SK-N-SH (cell line): Measurements from ENCODE around the gene INTS11. TPM values are rescaled to one million over a fixed set of nuclear protein-coding genes. Genes with fewer than 3 reads are reported as not detected.

Experiments used
- CTCF ChIA-PET: fragments of 300-600, 350-600 bp; formaldehyde crosslinking; extraction: SDS; loops from one replicate; lab custom pipeline; 2021; lab: Yijun Ruan, JAX
- POLR2A ChIA-PET: fragments of 350-600 bp; sonication (Branson Sonifier 250); formaldehyde crosslinking; extraction: SDS; loops from one replicate; lab custom pipeline; 2020; ENCODE audit warnings: antibody characterized with exemption, inconsistent platforms; lab: Yijun Ruan, JAX
- DNase-seq: peaks from one replicate; pipeline ENCODE4 v3.0.0; 2012
- H2AFZ ChIP-seq: fragments of 200-600 bp; sonication (generic); 2 replicates; pipeline ENCODE4 v1.8.1; 2016; ENCODE audit warnings: antibody characterized with exemption, mild to moderate bottlenecking, low read depth
- H3F3A ChIP-seq: fragments of 200-600 bp; sonication (generic); replicated peaks from 2 replicates; pipeline ENCODE3; 2016; ENCODE audit warnings: antibody characterized with exemption, mild to moderate bottlenecking; ENCODE audit not compliant: insufficient read depth
- H3K27ac ChIP-seq, 2 experiments: fragments of 200-500 bp in 1 of 2; fragments of 200-600 bp in 1 of 2; sonication (Bioruptor generic) in 1 of 2; sonication (generic), shearing (Covaris generic) in 1 of 2; 2 replicates each; pipeline versions ENCODE4 v1.5.1 to v1.6.1; 2014 to 2016; ENCODE audit warnings: low read depth in 2 of 2, inconsistent platforms in 1 of 2, low read length in 1 of 2, mild to moderate bottlenecking in 1 of 2, mixed read lengths in 1 of 2
- H3K27me3 ChIP-seq: fragments of 200-600 bp; sonication (generic), shearing (Covaris generic); 2 replicates; pipeline ENCODE4 v1.6.1; 2016; ENCODE audit warnings: mixed run types; ENCODE audit not compliant: insufficient read depth
- H3K36me3 ChIP-seq, 2 experiments: fragments of 200-500 bp in 1 of 2; fragments of 200-600 bp in 1 of 2; sonication (Bioruptor generic) in 1 of 2; sonication (generic) in 1 of 2; replicated peaks in 1 of 2; 2 replicates each; pipeline versions ENCODE3 to v1.5.1; 2014 to 2016; ENCODE audit warnings: low read length in 1 of 2, mild to moderate bottlenecking in 1 of 2; ENCODE audit not compliant: insufficient read depth in 2 of 2, control insufficient read depth in 1 of 2
- H3K4me1 ChIP-seq, 2 experiments: fragments of 200-500 bp in 1 of 2; fragments of 200-600 bp in 1 of 2; sonication (Bioruptor generic) in 1 of 2; sonication (generic), shearing (Covaris generic) in 1 of 2; 2 replicates each; pipeline versions ENCODE4 v1.5.1 to v1.6.1; 2014 to 2016; ENCODE audit warnings: low read depth in 1 of 2, low read length in 1 of 2, mixed run types in 1 of 2; ENCODE audit not compliant: insufficient read depth in 2 of 2, control insufficient read depth in 1 of 2
- H3K4me2 ChIP-seq: fragments of 200-600 bp; sonication (generic), shearing (Covaris generic); 2 replicates; pipeline ENCODE4 v1.6.1; 2017; ENCODE audit warnings: mixed run types
- H3K4me3 ChIP-seq, 2 experiments: fragments of 200-500 bp in 1 of 2; fragments of 200-600 bp in 1 of 2; sonication (Bioruptor generic) in 1 of 2; sonication (generic), shearing (Covaris generic) in 1 of 2; 2 replicates each; pipeline versions ENCODE4 v1.5.1 to v1.8.1; 2014 to 2016; ENCODE audit warnings: low read depth in 2 of 2, inconsistent platforms in 1 of 2, low read length in 1 of 2, mild to moderate bottlenecking in 1 of 2, mixed read lengths in 1 of 2, moderate library complexity in 1 of 2
- H3K79me2 ChIP-seq: fragments of 200-600 bp; sonication (generic); 2 replicates; pipeline ENCODE4 v1.8.1; 2017; ENCODE audit warnings: mild to moderate bottlenecking; ENCODE audit not compliant: insufficient read depth
- H3K9ac ChIP-seq: fragments of 200-600 bp; sonication (generic); 2 replicates; pipeline ENCODE4 v1.6.1; 2017; ENCODE audit warnings: mixed run types
- H3K9me2 ChIP-seq: fragments of 200-600 bp; sonication (generic); 2 replicates; pipeline ENCODE4 v1.6.1; 2017; ENCODE audit warnings: mixed run types
- H3K9me3 ChIP-seq: fragments of 200-600 bp; sonication (generic); 2 replicates; pipeline ENCODE4 v1.6.1; 2017; ENCODE audit warnings: mixed run types, mild to moderate bottlenecking, moderate library complexity
- H4K20me1 ChIP-seq: fragments of 200-600 bp; sonication (generic); 2 replicates; pipeline ENCODE4 v1.6.1; 2017; ENCODE audit warnings: mild to moderate bottlenecking, mixed run types; ENCODE audit not compliant: insufficient read depth
- CHD2 ChIP-seq: fragments of 150-350 bp; IDR thresholded peaks from 2 replicates; pipeline ENCODE4 v1.6.1; 2018; ENCODE audit warnings: low read length; ENCODE audit not compliant: partially characterized antibody
- GABPA ChIP-seq: IDR thresholded peaks from 2 replicates; pipeline ENCODE4 v1.4.0; 2012; ENCODE audit warnings: low read depth, mild to moderate bottlenecking
- GATA2 ChIP-seq: sonication (generic); formaldehyde crosslinking; IDR thresholded peaks from 2 replicates; pipeline ENCODE4 v1.5.0; 2020; ENCODE audit warnings: mild to moderate bottlenecking, missing genetic modification reagents
- JUND ChIP-seq: IDR thresholded peaks from 2 replicates; pipeline ENCODE4 v1.4.0; 2012
- MEF2A ChIP-seq: IDR thresholded peaks from 2 replicates; pipeline ENCODE4 v1.4.0; 2012; ENCODE audit warnings: low read depth, borderline replicate concordance
- MXI1 ChIP-seq: IDR thresholded peaks from 2 replicates; pipeline ENCODE4 v1.6.1; 2012; ENCODE audit warnings: mild to moderate bottlenecking, low read depth, low read length, improper control_type of control experiment
- NRF1 ChIP-seq: IDR thresholded peaks from 2 replicates; pipeline ENCODE4 v1.6.1; 2012; ENCODE audit warnings: low read depth, mild to moderate bottlenecking, low read length
- POLR2AphosphoS5 ChIP-seq: IDR thresholded peaks from 2 replicates; pipeline ENCODE4 v1.6.1; 2012; ENCODE audit warnings: low read depth, low read length
- RAD21 ChIP-seq: IDR thresholded peaks from 2 replicates; pipeline ENCODE4 v1.6.1; 2012; ENCODE audit warnings: mild to moderate bottlenecking, low read length
- RCOR1 ChIP-seq: fragments of 150-350 bp; IDR thresholded peaks from 2 replicates; pipeline ENCODE4 v1.6.1; 2017; ENCODE audit warnings: antibody characterized with exemption, low read length
- SMC3 ChIP-seq: IDR thresholded peaks from 2 replicates; pipeline ENCODE4 v1.6.1; 2012; ENCODE audit warnings: low read depth, low read length, improper control_type of control experiment
- TAF1 ChIP-seq: IDR thresholded peaks from 2 replicates; pipeline ENCODE4 v1.6.1; 2012; ENCODE audit warnings: low read depth, mild to moderate bottlenecking, low read length, moderate library complexity, borderline replicate concordance
- TEAD4 ChIP-seq: IDR thresholded peaks from 2 replicates; pipeline ENCODE4 v1.4.0; 2012; ENCODE audit warnings: mild to moderate bottlenecking, borderline replicate concordance; ENCODE audit not compliant: insufficient read depth
- USF2 ChIP-seq: fragments of 150-350 bp; IDR thresholded peaks from 2 replicates; pipeline ENCODE4 v1.6.1; 2017; ENCODE audit warnings: antibody characterized with exemption, low read length, low read depth, borderline replicate concordance
- ZBTB33 ChIP-seq: IDR thresholded peaks from 2 replicates; pipeline ENCODE4 v1.4.0; 2012; ENCODE audit warnings: low read depth, borderline replicate concordance
- WGBS: methylation state at CpG from one replicate; pipeline ENCODE4 v1.1.6; 2017; ENCODE audit warnings: low lambda C conversion rate; 5-methylcytosine and 5-hydroxymethylcytosine counted together
- polyA plus RNA-seq, 3 experiments: library from polyadenylated mRNA; depleted of rRNA; stranded (reverse); fragments of >200 nt; gene quantifications; 2 replicates each; pipeline ENCODE4 v1.2.3, GENCODE V29; 2012
- TF ChIP-seq, protein P1 (sequence below): fragments of 200-600 bp; sonication (generic); IDR thresholded peaks from 2 replicates; pipeline ENCODE4 v1.6.1; 2017; ENCODE audit warnings: antibody characterized with exemption, mild to moderate bottlenecking, moderate library complexity
- TF ChIP-seq, protein P2 (sequence below): IDR thresholded peaks from 2 replicates; pipeline ENCODE4 v1.4.0; 2012; ENCODE audit warnings: low read depth
- TF ChIP-seq, protein P3 (sequence below): fragments of 150-350 bp; IDR thresholded peaks from 2 replicates; pipeline ENCODE4 v1.6.1; 2016; ENCODE audit warnings: mild to moderate bottlenecking, low read depth, low read length
- TF ChIP-seq, protein P4 (sequence below): IDR thresholded peaks from 2 replicates; pipeline ENCODE4 v1.4.0; 2012; ENCODE audit warnings: low read depth, borderline replicate concordance
- TF ChIP-seq, protein P5 (sequence below): IDR thresholded peaks from 2 replicates; pipeline ENCODE4 v1.6.1; 2012; ENCODE audit warnings: mild to moderate bottlenecking, low read depth, low read length, moderate library complexity

Gene INTS11
- polyA plus RNA-seq, 1 of the 3 experiments (the other 2 are of a cell fraction): 137 TPM

- TF ChIP-seq, protein P1, sequence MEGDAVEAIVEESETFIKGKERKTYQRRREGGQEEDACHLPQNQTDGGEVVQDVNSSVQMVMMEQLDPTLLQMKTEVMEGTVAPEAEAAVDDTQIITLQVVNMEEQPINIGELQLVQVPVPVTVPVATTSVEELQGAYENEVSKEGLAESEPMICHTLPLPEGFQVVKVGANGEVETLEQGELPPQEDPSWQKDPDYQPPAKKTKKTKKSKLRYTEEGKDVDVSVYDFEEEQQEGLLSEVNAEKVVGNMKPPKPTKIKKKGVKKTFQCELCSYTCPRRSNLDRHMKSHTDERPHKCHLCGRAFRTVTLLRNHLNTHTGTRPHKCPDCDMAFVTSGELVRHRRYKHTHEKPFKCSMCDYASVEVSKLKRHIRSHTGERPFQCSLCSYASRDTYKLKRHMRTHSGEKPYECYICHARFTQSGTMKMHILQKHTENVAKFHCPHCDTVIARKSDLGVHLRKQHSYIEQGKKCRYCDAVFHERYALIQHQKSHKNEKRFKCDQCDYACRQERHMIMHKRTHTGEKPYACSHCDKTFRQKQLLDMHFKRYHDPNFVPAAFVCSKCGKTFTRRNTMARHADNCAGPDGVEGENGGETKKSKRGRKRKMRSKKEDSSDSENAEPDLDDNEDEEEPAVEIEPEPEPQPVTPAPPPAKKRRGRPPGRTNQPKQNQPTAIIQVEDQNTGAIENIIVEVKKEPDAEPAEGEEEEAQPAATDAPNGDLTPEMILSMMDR: no peak
- TF ChIP-seq ZBTB33: no peak
- TF ChIP-seq CHD2: no peak
- TF ChIP-seq JUND: no peak
- no peak for TF ChIP-seq POLR2AphosphoS5
- TF ChIP-seq RCOR1: no peak
- TF ChIP-seq, protein P2, sequence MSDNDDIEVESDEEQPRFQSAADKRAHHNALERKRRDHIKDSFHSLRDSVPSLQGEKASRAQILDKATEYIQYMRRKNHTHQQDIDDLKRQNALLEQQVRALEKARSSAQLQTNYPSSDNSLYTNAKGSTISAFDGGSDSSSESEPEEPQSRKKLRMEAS: no peak
These were observed 2.8 kb upstream of the INTS11 start (continued) for GRCh38 chr1:1327291-1327690.

DNA sequence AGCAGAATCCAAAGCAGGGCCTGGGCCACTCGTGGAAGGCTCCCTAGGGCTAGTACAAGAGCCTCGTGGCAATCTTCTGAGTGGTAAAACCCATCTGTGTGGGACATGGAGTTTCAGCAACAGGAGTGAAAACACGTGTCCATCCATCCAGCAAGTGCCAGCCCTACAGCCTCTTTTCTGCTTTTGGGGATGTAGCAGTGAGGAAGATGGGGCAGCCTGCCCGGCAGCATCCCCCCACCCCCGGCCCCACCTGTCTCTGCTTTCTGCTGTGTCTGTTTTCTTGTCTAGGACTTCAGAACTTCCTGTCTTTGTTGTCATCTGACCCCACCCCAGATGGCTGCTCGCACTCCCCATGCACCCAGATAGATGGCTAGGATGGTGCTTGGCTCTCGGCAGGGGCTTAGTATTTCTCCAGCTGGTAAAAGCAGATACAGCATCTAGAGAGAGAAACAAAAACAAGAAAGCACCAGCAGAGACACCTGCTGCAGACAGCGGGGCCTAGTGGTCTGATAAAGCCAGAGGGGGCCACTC, 1.7 kb upstream of the INTS11 start:
- Histone ChIP-seq H4K20me1 (peaks cover 20% of the 10 kb centered on the region), H3K9ac (peak overlapping the region; percentile 80; the same call in 1 of the 2 replicates), H3K9me2 (no peaks in the 10 kb centered on the region), H3K27ac (no peak overlapping the region), H3K4me2 (0 out of 2 replicates have a peak overlapping the region, but pooled peaks have one; percentile 95), H2AFZ (no peak overlapping the region), H3K9me3 (no peaks in the 10 kb centered on the region), H3K4me3 (peak overlapping the region; percentile 74 to 80; a peak in 2 of 4 replicates), H3K4me1 (peaks cover 0 to 38% of the 10 kb centered on the region in 2 experiments; a peak in 1 of 4 replicates), H3K79me2 (peaks cover 49% of the 10 kb centered on the region), H3K36me3 (peaks cover 0 to 23% of the 10 kb centered on the region in 2 experiments), H3K27me3 (no peaks in the 10 kb centered on the region), H3F3A (peaks cover 5% of the 10 kb centered on the region)
- ChIA-PET POLR2A (no interaction called here), CTCF (interaction anchor here (1.0 to 1.6 kb wide), 5 partner anchors 19 to 46 kb away, joined by 3 to 5 read pairs (median 3); no protein-coding TSS in a partner anchor)
- TF ChIP-seq TAF1 (no peak), NRF1 (no peak), MEF2A (no peak), SMC3 (no peak), POLR2AphosphoS5 (no peak), USF2 (no peak), TEAD4 (no peak), MXI1 (no peak), RCOR1 (no peak), GABPA (no peak), RAD21 (no peak), GATA2 (CRISPR knock-in tag) (no peak), CHD2 (no peak)
- TF ChIP-seq, protein P3, sequence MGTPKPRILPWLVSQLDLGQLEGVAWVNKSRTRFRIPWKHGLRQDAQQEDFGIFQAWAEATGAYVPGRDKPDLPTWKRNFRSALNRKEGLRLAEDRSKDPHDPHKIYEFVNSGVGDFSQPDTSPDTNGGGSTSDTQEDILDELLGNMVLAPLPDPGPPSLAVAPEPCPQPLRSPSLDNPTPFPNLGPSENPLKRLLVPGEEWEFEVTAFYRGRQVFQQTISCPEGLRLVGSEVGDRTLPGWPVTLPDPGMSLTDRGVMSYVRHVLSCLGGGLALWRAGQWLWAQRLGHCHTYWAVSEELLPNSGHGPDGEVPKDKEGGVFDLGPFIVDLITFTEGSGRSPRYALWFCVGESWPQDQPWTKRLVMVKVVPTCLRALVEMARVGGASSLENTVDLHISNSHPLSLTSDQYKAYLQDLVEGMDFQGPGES: no peak
- TF ChIP-seq, protein P4, sequence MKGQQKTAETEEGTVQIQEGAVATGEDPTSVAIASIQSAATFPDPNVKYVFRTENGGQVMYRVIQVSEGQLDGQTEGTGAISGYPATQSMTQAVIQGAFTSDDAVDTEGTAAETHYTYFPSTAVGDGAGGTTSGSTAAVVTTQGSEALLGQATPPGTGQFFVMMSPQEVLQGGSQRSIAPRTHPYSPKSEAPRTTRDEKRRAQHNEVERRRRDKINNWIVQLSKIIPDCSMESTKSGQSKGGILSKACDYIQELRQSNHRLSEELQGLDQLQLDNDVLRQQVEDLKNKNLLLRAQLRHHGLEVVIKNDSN: no peak
- TF ChIP-seq, protein P5, sequence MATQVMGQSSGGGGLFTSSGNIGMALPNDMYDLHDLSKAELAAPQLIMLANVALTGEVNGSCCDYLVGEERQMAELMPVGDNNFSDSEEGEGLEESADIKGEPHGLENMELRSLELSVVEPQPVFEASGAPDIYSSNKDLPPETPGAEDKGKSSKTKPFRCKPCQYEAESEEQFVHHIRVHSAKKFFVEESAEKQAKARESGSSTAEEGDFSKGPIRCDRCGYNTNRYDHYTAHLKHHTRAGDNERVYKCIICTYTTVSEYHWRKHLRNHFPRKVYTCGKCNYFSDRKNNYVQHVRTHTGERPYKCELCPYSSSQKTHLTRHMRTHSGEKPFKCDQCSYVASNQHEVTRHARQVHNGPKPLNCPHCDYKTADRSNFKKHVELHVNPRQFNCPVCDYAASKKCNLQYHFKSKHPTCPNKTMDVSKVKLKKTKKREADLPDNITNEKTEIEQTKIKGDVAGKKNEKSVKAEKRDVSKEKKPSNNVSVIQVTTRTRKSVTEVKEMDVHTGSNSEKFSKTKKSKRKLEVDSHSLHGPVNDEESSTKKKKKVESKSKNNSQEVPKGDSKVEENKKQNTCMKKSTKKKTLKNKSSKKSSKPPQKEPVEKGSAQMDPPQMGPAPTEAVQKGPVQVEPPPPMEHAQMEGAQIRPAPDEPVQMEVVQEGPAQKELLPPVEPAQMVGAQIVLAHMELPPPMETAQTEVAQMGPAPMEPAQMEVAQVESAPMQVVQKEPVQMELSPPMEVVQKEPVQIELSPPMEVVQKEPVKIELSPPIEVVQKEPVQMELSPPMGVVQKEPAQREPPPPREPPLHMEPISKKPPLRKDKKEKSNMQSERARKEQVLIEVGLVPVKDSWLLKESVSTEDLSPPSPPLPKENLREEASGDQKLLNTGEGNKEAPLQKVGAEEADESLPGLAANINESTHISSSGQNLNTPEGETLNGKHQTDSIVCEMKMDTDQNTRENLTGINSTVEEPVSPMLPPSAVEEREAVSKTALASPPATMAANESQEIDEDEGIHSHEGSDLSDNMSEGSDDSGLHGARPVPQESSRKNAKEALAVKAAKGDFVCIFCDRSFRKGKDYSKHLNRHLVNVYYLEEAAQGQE: no peak
- WGBS: 74% methylated on average over 8 of the region's 8 CpGs
- no peak for DNase-seq
